ENCODE results near the gene PM20D2.

PM20D2 gene

DNA sequence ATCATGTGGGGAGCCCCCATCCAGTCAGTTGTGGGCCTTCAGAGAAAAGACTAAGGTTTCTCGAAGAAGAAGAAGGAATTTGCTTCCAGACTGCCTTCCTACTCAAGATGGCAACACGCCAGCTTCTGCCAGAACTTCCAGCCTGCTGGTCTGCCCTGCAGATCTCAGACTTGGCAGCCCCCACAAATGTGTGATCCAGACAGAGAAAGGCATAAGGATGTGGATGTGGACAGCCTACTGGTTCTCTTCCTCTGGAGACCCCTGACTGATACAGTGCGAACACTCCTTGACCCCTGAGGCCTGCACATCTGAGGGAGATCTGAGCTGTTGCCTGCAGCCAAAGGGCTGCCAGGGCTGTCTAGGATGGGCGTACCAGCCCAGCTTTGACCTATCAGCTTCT is 62.7 kb downstream of the PM20D2 start:
- Mint-ChIP-seq H3K9me3 (ENCODE audit: low read depth) (no peaks in the 10 kb centered on the region), H3K27ac (no peak overlapping the region), H3K4me3 (no peak overlapping the region), H3K27me3 (peaks cover 8% of the 10 kb centered on the region), H3K4me1 (ENCODE audit: low read depth) (no peaks in the 10 kb centered on the region), H3K36me3 (no peaks in the 10 kb centered on the region)

GRCh38 chr6:89209457-89209856 is 63.6 kb downstream of the PM20D2 start:
- Mint-ChIP-seq H3K36me3 (no peaks in the 10 kb centered on the region), H3K9me3 (ENCODE audit: low read depth) (no peaks in the 10 kb centered on the region), H3K27ac (no peak overlapping the region), H3K27me3 (peaks cover 8% of the 10 kb centered on the region), H3K4me1 (ENCODE audit: low read depth) (no peaks in the 10 kb centered on the region), H3K4me3 (no peak overlapping the region)

GRCh38 chr6:89212472-89212871 is 66.6 kb downstream of the PM20D2 start:
- Mint-ChIP-seq H3K9me3 (ENCODE audit: low read depth) (no peaks in the 10 kb centered on the region), H3K36me3 (no peaks in the 10 kb centered on the region), H3K4me1 (ENCODE audit: low read depth) (no peaks in the 10 kb centered on the region), H3K4me3 (no peak overlapping the region), H3K27ac (no peak overlapping the region), H3K27me3 (peaks cover 8% of the 10 kb centered on the region)

- H3K4me1 Mint-ChIP-seq (ENCODE audit: low read depth): no peaks in the 10 kb centered on the region
- H3K27me3 Mint-ChIP-seq: peaks cover 8% of the 10 kb centered on the region
- H3K9me3 Mint-ChIP-seq (ENCODE audit: low read depth): no peaks in the 10 kb centered on the region
- no peak overlapping the region for H3K4me3 Mint-ChIP-seq
- no peaks in the 10 kb centered on the region for H3K36me3 Mint-ChIP-seq
- no peak overlapping the region for H3K27ac Mint-ChIP-seq
Measured at GRCh38 chr6:89214197-89214596, 68.3 kb downstream of the PM20D2 start.
